SK-N-SH treated with all-trans-retinoic acid at 6 μM for 48 hours (cell line): ENCODE measurements around the gene ATP8B3.

ENCODE experiments used
- GLIS3 ChIP-seq: fragments of 250-450 bp; sonication (Bioruptor Pico); IDR thresholded peaks from 2 replicates; pipeline ENCODE4 v1.5.0; 2020; ENCODE audit warnings: mild to moderate bottlenecking, moderate library complexity
- RARB ChIP-seq: fragments of 250-450 bp; sonication (Bioruptor Pico); IDR thresholded peaks from 2 replicates; pipeline ENCODE4 v1.8.0; 2021; ENCODE audit warnings: mild to moderate bottlenecking, moderate library complexity
- ZC3H10 ChIP-seq: fragments of 250-450 bp; sonication (Bioruptor Pico); IDR thresholded peaks from 2 replicates; pipeline ENCODE4 v1.5.1; 2021; ENCODE audit warnings: mild to moderate bottlenecking, moderate library complexity
- ZFP3 ChIP-seq: fragments of 250-450 bp; sonication (Bioruptor Pico); IDR thresholded peaks from 2 replicates; pipeline ENCODE4 v1.5.0; 2020; ENCODE audit warnings: mild to moderate bottlenecking, moderate library complexity
- ZNF565 ChIP-seq: fragments of 450-650 bp; formaldehyde crosslinking; conservative IDR thresholded peaks from 2 replicates; pipeline ENCODE4 v1.5.0; 2020; ENCODE audit warnings: low read depth, mild to moderate bottlenecking, moderate library complexity

DNA sequence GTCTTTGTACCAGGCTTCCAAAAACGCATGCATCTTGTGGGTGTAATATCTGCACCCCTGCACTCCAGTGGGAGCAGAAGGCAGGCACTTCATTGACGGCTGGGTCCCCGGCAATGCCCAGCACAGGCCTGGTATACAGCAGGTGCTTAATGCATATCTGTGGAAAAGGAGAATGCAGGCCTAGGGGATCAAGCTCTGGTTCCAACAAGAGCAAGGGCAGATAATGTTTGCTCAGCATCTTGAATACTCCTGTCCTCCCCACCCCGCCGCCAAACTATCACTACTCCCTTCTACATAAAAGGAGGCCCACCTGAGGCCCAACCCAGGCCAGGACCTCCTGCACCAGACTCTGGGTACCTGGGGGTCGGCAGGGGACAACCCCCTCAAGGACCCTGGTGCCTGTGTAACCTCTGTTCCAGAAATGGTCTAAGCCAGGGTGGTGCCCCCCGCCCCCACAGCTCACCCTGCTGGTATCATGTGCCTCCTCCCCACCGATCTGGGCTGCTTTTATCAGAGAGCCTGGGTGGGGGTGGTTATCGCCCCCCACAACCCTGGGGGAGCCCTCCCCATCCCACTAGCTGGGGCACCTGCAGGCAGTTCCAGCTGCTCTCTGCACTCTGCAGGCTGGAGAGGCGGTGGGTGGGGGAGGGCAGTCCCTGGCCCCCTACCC lies 46.5 kb upstream of the ATP8B3 start:
- no peak for TF ChIP-seq ZFP3 (CRISPR knock-in tag)
- no peak for TF ChIP-seq GLIS3 (CRISPR knock-in tag)
- no peak for TF ChIP-seq ZC3H10 (CRISPR knock-in tag)
- no peak for TF ChIP-seq RARB (CRISPR knock-in tag)
- TF ChIP-seq ZNF565 (CRISPR knock-in tag) = no peak
